ENCODE results near the gene DHODH.

Gene DHODH

GRCh38 chr16:72012607-72013006, 4.1 kb downstream of the DHODH start:
- no peaks in the 10 kb centered on the region for H3K79me2 ChIP-seq (ENCODE audit: insufficient read depth, low read length)
- peaks cover 23% of the 10 kb centered on the region for H3K4me1 ChIP-seq (ENCODE audit: insufficient read depth, low read length, severe bottlenecking)
- no peaks in the 10 kb centered on the region for H3K9me3 ChIP-seq (ENCODE audit: low read length)
- no peak overlapping the region for H3K4me2 ChIP-seq (ENCODE audit: low read length)
- no peak overlapping the region for H3K9ac ChIP-seq (ENCODE audit: low read length)
- no peaks in the 10 kb centered on the region for H4K20me1 ChIP-seq (ENCODE audit: insufficient read depth, low read length)
- no peaks in the 10 kb centered on the region for H3K9me2 ChIP-seq (ENCODE audit: low read depth, low read length)
- no peaks in the 10 kb centered on the region for H3F3A ChIP-seq (ENCODE audit: insufficient read depth, low read length)
- TF ChIP-seq CTCF (IDR thresholded peaks at IDR 0.05; ENCODE audit: low read length), result no peak
- TF ChIP-seq EZH2 (IDR thresholded peaks at IDR 0.05; ENCODE audit: borderline replicate concordance, low read length), result no peak
- H3K36me3 ChIP-seq (ENCODE audit: insufficient read depth, low read length), result peaks cover 26% of the 10 kb centered on the region; the same call in 1 of the 2 replicates
- H3K27me3 ChIP-seq (ENCODE audit: insufficient read depth, low read length), result no peaks in the 10 kb centered on the region
- no peak overlapping the region for H3K4me3 ChIP-seq (ENCODE audit: low read depth, low read length, poor library complexity, severe bottlenecking)
- no peak overlapping the region for H2AFZ ChIP-seq (ENCODE audit: low read length)
- H3K27ac ChIP-seq (ENCODE audit: low read depth, low read length, poor library complexity, severe bottlenecking), result no peak overlapping the region

GRCh38 chr16:72013389-72013788, 4.8 kb downstream of the DHODH start:
- H3K27me3 ChIP-seq (ENCODE audit: insufficient read depth, low read length), result no peaks in the 10 kb centered on the region
- H2AFZ ChIP-seq (ENCODE audit: low read length), result no peak overlapping the region
- H3K27ac ChIP-seq (ENCODE audit: low read depth, low read length, poor library complexity, severe bottlenecking), result peak overlapping the region; percentile 16
- H4K20me1 ChIP-seq (ENCODE audit: insufficient read depth, low read length), result no peaks in the 10 kb centered on the region
- no peaks in the 10 kb centered on the region for H3F3A ChIP-seq (ENCODE audit: insufficient read depth, low read length)
- H3K9me3 ChIP-seq (ENCODE audit: low read length), result no peaks in the 10 kb centered on the region
- no peak overlapping the region for H3K9ac ChIP-seq (ENCODE audit: low read length)
- no peak overlapping the region for H3K4me3 ChIP-seq (ENCODE audit: low read depth, low read length, poor library complexity, severe bottlenecking)
- H3K79me2 ChIP-seq (ENCODE audit: insufficient read depth, low read length), result no peaks in the 10 kb centered on the region
- H3K9me2 ChIP-seq (ENCODE audit: low read depth, low read length), result no peaks in the 10 kb centered on the region
- no peak overlapping the region for H3K4me2 ChIP-seq (ENCODE audit: low read length)
- H3K36me3 ChIP-seq (ENCODE audit: insufficient read depth, low read length), result peaks cover 30% of the 10 kb centered on the region
- H3K4me1 ChIP-seq (ENCODE audit: insufficient read depth, low read length, severe bottlenecking), result peaks cover 19% of the 10 kb centered on the region
- TF ChIP-seq CTCF (IDR thresholded peaks at IDR 0.05; ENCODE audit: low read length), result no peak
- no peak for TF ChIP-seq EZH2 (IDR thresholded peaks at IDR 0.05; ENCODE audit: borderline replicate concordance, low read length)

- no peak overlapping the region for H3K4me3 ChIP-seq (ENCODE audit: low read depth, low read length, poor library complexity, severe bottlenecking)
- TF ChIP-seq CTCF (IDR thresholded peaks at IDR 0.05; ENCODE audit: low read length) (no peak), EZH2 (IDR thresholded peaks at IDR 0.05; ENCODE audit: borderline replicate concordance, low read length) (no peak)
- no peaks in the 10 kb centered on the region for H3K9me2 ChIP-seq (ENCODE audit: low read depth, low read length)
- peak overlapping the region; percentile 16 for H3K27ac ChIP-seq (ENCODE audit: low read depth, low read length, poor library complexity, severe bottlenecking)
- no peaks in the 10 kb centered on the region for H3K9me3 ChIP-seq (ENCODE audit: low read length)
- no peaks in the 10 kb centered on the region for H4K20me1 ChIP-seq (ENCODE audit: insufficient read depth, low read length)
- no peaks in the 10 kb centered on the region for H3K27me3 ChIP-seq (ENCODE audit: insufficient read depth, low read length)
- no peak overlapping the region for H3K4me2 ChIP-seq (ENCODE audit: low read length)
- H3K36me3 ChIP-seq (ENCODE audit: insufficient read depth, low read length), result peaks cover 35% of the 10 kb centered on the region
- H2AFZ ChIP-seq (ENCODE audit: low read length), result no peak overlapping the region
- H3K79me2 ChIP-seq (ENCODE audit: insufficient read depth, low read length), result no peaks in the 10 kb centered on the region
- H3K4me1 ChIP-seq (ENCODE audit: insufficient read depth, low read length, severe bottlenecking), result peaks cover 19% of the 10 kb centered on the region
- H3K9ac ChIP-seq (ENCODE audit: low read length), result no peak overlapping the region
- no peaks in the 10 kb centered on the region for H3F3A ChIP-seq (ENCODE audit: insufficient read depth, low read length)
Measured at GRCh38 chr16:72013888-72014581, 5.5 kb downstream of the DHODH start.

All from OCI-LY1 (cell line).